Epithelial cell of proximal tubule (primary cell): ENCODE measurements around the gene ARMC9. TPM values are rescaled to one million over a fixed set of nuclear protein-coding genes. Genes with fewer than 3 reads are reported as not detected.
A peak's percentile ranks its signal among the peaks of the same experiment; 100 is the strongest.
"Not testable (repeated sequence)": the region's sequence is repeated elsewhere in the genome, so short reads cannot be mapped to it uniquely, and the experiment has no call there.

Experiments used
- DNase-seq: peaks from one replicate; pipeline ENCODE4 v3.0.0-alpha.2; 2011; ENCODE audit warnings: low read depth
- H3K4me3 ChIP-seq: 2 replicates; pipeline ENCODE4 v1.5.1; 2011; ENCODE audit warnings: low read depth, mild to moderate bottlenecking, low read length
- total RNA-seq: library from RNA; depleted of rRNA; stranded (reverse); fragments of >200 nt; gene quantifications from 2 replicates; pipeline ENCODE4 v1.2.3, GENCODE V29; 2015
- TF ChIP-seq, protein P1 (sequence below): conservative IDR thresholded peaks from 2 replicates; pipeline ENCODE4 v1.5.1; 2012; ENCODE audit warnings: low read depth, mild to moderate bottlenecking, low read length

The ARMC9 gene
- total RNA-seq, 1 donor from 2014 or later: 12.6 TPM

DNA sequence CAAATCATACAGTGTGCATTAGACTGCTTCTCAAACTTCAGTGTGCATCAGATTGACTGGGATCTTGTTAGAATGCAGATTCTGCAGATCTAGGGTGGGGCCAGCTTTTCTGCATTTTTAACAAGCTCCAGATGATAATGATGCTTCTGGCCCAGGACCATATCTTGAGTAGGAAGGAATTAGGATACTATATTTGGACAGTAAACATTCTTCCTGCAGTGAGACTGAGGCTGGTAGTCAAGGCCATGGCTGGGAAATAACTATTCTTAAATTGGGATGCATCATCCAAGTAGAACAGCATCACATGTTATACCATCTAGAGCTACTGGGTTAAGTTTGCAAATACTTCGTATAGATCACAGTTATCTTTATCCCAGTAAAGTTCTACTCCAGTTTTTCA lies 28.4 kb upstream of the ARMC9 start:
- H3K4me3 ChIP-seq: no peak overlapping the region
- TF ChIP-seq, protein P1, sequence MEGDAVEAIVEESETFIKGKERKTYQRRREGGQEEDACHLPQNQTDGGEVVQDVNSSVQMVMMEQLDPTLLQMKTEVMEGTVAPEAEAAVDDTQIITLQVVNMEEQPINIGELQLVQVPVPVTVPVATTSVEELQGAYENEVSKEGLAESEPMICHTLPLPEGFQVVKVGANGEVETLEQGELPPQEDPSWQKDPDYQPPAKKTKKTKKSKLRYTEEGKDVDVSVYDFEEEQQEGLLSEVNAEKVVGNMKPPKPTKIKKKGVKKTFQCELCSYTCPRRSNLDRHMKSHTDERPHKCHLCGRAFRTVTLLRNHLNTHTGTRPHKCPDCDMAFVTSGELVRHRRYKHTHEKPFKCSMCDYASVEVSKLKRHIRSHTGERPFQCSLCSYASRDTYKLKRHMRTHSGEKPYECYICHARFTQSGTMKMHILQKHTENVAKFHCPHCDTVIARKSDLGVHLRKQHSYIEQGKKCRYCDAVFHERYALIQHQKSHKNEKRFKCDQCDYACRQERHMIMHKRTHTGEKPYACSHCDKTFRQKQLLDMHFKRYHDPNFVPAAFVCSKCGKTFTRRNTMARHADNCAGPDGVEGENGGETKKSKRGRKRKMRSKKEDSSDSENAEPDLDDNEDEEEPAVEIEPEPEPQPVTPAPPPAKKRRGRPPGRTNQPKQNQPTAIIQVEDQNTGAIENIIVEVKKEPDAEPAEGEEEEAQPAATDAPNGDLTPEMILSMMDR: no peak
- no peak for DNase-seq

- no peak overlapping the region for H3K4me3 ChIP-seq
- DNase-seq: no peak
- TF ChIP-seq, protein P1: no peak
These were observed 26.4 kb upstream of the ARMC9 start for GRCh38 chr2:231172025-231172424.

GRCh38 chr2:231174211-231174651 lies 24.2 kb upstream of the ARMC9 start:
- H3K4me3 ChIP-seq: no peak overlapping the region
- DNase-seq: no peak
- TF ChIP-seq, protein P1: no peak

DNA sequence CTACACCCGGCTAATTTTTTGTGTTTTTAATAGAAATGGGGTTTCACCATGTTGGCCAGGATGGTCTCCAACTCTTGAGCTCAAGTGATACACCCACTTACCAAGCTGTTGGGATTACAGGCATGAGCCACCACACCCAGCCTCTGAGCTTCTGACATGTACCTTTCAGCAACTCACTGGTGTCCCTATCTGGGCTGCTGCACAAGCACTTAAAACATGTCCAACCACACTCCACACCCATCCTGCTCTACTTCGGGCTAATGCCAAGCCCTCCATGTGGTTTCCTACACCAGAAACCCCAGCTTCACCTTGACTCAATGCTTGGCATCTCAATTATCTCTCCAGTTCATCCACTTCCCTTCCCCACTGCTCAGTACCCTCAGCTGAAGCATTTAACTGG lies 22.4 kb upstream of the ARMC9 start:
- DNase-seq: no peak
- TF ChIP-seq, protein P1: no peak
- H3K4me3 ChIP-seq: no peak overlapping the region

GRCh38 chr2:231177156-231178025 lies 21.0 kb upstream of the ARMC9 start:
- no peak overlapping the region for H3K4me3 ChIP-seq
- TF ChIP-seq, protein P1: no peak
- no peak for DNase-seq

DNA sequence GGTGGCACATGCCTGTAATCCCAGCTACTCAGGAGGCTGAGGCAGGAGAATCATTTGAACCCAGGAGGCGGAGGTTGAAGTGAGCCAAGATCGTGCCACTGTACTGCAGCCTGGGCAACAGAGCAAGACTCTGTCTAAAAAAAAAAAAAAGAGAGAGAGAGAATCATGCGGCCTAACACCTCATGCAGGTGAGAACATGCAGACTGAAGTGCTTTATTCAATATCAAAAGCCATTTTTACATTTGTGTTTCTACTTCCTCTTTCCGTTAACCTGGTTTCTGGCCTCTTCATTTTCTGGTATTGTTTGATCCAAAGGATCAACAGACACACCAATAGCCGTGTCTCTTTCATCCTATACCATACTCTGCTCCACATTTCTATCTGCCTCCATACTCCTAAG lies 19.6 kb upstream of the ARMC9 start:
- not testable (repeated sequence) for DNase-seq, H3K4me3 ChIP-seq

GRCh38 chr2:231181860-231182512 lies 16.4 kb upstream of the ARMC9 start:
- TF ChIP-seq, protein P1: peak; percentile 14
- no peak overlapping the region for H3K4me3 ChIP-seq
- DNase-seq: peak; percentile 27
